ACHN (cell line): ENCODE results near the gene FAM83C.

ENCODE experiments used
- DNase-seq: peaks from one replicate; pipeline ENCODE4 v3.0.0-alpha.2; 2015
- in situ Hi-C: cut with HindIII; loops from 2 replicates; pipeline ENCODE4 v1.10.0; 2017; ENCODE audit warnings: low sequenced_read_pairs, low pct_ligation_motif_present, low pct_unique_long_range_greater_than_20kb

FAM83C gene

DNA sequence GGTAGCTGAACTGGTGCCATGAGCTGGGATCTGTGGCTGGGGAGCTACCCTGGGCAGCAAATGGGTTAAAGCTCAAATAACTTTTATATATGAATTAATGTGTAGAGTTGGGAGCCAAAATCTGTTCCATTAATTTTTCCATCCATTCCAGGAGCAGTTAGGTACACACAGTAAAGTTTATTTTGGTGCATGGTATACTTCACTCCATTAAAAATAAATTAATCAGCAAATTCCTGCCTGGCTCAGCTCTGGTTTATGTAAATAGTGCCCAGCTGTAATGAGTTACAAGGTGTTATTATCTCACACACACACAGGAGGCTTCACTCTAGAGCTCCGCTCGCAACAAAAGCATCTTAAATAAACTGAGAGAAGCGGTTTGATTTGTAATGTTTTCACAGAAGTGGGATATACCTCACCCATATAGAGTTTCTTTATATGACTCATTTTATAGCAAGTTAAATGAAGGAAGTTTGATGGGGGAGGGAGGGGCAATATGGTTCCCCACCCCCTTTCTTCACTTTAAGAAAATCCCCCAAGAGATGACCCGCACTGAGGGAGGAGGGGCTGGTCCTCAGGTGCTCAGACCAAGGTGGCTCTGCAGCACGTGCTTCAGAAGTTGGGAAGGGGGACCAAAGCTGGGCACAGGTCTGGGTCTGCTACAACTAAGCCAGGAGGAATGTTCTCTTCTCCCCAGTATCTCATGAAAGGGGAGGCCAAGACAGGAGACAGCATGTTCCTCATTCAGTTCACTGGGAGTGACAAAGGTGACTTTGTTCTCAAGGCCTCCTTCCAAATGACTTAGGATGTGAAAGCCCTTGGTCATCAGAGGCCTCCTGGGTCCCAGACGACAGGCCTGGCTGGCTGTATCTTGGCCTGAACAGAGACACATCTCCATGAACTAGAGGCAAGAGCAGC, 10.5 kb upstream of the FAM83C start:
- in situ Hi-C loops, result no loop called here

DNA sequence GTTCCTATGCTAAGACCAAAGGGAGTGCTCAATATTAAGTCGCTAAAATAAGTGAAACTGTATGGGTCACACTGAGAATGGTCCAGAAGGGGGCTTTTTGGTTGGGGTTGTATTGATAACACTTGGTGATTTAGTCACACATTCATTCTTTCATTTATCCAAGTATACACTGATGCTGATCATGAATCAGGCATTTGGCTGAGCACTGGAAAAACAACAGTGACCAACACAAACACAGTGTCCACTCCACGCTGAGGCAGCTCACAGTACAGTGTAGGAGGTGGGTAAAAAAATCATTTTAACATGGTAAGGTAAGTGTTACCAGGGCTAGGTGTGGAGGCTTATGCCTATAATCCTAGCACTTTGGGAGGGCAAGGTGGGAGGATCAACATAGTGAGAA, 9.2 kb upstream of the FAM83C start:
- in situ Hi-C loops, result no loop called here
- DNase-seq, result no peak

More for the DNA sequence above, 10.5 kb upstream of the FAM83C start:
- no peak for DNase-seq

DNA sequence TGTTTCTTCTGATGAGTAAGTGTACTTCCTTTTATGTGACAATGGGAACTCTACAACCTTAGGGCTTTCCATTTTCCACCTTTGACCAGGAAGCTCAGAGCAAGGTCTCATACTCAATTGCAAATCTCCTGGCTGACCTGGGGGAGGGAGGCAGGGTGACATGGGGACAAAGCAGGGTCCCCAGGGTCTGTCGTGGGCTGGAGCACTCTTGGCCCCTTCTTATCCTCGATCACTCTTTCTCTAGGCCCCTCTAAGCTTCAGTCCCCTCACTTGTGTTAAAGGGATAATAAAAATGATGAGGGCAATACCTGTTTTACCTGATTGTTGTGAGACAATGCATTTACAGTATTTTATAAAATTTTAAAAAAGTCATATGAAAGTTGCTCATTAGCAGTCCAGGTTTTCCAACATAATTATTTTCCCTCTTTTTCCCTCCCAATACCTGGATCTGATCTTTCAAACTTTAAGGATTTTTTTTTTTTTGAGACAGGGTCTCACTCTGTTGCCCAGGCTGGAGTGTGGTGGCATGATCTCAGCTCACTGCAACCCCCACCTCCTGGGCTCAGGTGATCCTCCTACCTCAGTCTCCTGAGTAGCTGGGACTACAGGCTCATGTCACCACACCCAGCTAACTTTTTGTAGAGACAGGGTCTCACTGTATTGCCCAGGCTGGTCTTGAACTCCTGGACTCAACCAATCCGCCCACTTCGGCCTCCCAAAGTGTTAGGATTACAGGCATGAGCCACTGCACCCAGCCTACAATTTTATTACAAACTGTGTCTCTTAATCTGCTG, 8.4 kb upstream of the FAM83C start:
- in situ Hi-C loops, result no loop called here
- no peak for DNase-seq

DNA sequence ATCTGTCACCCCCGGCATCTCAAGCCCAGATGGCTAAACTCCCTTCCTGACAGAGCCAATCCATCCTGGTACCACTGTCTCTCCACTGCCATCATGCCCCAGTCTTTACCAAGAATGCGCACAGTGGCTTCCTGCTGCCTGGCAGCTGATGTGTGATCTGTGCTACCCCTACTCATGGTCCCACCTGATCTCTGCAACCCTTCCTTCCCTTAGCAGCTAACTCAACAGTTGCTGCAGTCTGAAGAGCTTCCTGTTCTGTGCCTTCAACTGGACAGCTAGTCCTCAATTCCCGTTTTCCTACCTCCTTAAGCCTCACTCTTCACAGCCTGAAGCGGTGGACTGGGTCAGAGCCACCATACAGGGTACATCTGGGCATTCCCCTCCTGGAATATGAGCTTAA, 7.6 kb upstream of the FAM83C start:
- in situ Hi-C loops, result no loop called here
- no peak for DNase-seq

DNA sequence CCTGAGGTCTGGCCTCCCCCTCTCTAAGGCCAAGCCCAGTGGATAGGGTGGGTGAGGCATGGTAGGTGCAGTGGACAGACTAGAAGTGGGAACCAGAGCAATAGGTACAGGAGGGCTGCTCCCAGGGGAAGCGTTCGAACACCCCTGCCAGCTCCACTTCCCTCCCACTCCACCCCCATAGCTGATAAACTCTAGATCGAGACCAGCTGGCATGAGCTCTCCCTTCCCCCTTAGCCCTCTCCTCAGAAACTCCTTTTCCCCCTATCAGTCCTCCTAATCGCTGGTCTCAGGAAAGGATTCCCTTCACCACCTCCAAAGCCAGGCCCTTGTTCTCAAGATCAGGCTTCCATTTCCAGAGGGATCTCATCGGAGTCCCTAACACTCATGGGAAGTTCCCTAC, 6.0 kb upstream of the FAM83C start:
- in situ Hi-C loops, result no loop called here
- no peak for DNase-seq

DNA sequence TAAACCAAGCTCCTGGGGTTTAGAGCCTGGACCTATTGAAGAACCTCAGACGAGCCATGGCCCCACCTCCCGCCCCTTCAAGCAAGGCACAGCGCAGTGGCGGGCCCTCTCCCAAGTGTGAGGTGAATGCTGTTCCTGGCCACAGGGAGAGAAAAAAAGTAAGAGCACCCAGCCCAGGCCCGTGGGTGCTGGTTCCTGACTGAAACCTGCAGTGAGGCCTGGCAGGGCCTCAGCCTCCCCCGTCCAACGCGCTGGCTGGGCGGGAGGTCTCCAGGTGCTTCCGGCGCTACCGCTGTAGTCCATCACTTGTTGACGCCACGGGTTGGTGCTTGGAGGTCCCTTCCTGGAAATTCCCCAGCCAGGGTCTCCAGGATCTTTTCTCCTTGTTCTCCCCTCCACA, 5.5 kb upstream of the FAM83C start:
- in situ Hi-C loops, result no loop called here
- no peak for DNase-seq

DNA sequence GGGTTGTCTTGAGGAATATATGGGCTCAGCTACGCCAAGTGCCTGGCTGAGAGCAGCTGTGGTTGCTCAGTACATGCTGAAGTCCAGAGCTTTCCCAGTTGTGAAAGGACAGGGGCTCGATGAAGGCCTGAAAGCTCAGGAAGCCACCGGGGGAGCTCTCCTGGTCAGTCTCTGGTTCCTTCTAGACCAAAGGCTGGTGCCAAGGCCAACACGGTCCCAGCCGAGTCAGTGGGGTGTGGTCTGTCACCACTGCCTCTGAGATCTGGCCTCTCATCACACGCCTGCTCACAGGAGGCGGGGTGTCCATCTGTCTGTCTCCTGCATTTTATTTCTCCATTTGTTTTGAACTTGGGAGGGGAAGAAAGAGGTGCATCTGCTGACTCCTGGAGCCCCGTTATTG, 4.9 kb upstream of the FAM83C start:
- in situ Hi-C loops, result no loop called here
- DNase-seq, result no peak

DNA sequence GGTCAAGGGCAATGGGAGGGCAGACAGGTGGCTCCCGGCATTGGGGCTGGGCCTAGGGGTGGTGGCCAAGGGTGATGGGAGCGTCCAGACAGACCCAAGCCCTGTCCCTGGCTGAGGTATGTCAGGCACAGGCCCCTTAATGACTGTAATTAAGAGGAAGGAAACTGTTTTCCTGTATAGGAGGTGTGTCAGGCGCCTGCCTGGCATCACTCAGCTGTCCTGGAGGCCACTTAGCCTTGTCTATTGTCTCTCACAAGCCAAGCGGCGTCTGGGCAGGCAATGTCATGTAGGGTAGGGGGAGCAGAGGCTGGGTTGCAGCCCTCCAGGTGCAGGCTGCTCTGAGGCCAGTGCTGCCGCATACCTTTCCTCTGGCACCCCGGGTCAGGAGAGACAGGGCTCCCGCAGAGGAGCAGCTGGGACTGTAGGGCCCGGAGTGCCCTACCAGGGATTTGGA, 3.9 kb upstream of the FAM83C start:
- in situ Hi-C loops, result no loop called here
- no peak for DNase-seq

DNA sequence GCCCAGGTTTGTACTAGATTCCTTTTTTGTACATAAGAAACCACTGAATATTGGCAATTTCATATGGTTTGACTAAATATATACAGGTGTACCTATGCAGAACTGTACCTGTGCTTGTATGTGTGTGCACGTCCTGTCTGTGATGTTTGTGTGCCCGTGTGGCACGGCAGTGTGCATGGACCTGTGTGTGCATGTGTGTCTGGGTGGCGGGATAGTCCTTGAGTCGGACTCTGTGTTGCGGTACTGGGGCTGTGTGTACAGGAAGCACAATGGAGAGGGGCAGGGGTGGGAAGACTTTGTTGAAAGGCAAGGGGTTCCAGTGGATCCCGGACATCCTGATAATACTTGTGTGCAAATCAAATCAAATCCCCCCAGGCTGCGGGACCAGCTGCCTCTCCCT, 3.4 kb upstream of the FAM83C start:
- DNase-seq, result no peak
- in situ Hi-C loops, result no loop called here

DNA sequence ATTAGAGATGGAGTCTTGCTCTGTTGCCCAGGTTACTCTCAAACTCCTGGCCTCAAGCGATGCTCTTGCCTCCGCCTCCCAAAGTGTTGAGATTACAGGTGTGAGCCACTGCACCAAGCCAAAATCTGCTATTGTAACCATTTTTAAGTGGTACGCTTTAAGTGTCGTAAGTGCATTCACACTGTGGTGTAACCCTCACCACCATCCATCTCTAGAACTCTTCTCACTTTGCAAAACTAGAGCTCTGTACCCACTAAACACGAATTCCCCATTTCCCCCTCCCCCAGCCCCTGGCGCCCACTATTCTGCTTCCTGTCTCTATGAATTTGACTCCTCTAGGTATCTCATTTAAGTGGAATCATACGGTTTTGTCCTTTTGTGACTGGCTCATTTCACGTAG, 2.8 kb upstream of the FAM83C start:
- in situ Hi-C loops, result no loop called here
- DNase-seq, result no peak

DNA sequence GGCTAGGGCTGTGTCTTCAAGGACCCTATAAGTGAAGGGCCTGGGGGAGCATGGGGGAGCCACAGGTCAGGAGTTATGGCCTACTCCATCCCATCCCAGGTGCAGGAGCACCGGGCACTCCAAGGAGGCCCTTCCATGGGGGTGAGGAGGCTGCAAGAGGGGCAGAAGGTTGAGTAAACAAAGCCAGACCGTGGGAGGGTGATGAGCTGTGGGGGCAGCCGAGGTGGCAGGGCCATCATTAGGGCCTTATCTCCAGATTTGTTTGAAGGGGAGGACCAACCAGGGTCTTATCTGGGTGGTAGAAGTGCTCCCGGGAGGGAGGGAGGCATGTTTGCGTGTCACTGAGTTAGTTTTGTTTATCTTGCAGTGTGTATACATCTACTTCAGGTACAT, 2.1 kb upstream of the FAM83C start:
- in situ Hi-C loops, result no loop called here
- no peak for DNase-seq

DNA sequence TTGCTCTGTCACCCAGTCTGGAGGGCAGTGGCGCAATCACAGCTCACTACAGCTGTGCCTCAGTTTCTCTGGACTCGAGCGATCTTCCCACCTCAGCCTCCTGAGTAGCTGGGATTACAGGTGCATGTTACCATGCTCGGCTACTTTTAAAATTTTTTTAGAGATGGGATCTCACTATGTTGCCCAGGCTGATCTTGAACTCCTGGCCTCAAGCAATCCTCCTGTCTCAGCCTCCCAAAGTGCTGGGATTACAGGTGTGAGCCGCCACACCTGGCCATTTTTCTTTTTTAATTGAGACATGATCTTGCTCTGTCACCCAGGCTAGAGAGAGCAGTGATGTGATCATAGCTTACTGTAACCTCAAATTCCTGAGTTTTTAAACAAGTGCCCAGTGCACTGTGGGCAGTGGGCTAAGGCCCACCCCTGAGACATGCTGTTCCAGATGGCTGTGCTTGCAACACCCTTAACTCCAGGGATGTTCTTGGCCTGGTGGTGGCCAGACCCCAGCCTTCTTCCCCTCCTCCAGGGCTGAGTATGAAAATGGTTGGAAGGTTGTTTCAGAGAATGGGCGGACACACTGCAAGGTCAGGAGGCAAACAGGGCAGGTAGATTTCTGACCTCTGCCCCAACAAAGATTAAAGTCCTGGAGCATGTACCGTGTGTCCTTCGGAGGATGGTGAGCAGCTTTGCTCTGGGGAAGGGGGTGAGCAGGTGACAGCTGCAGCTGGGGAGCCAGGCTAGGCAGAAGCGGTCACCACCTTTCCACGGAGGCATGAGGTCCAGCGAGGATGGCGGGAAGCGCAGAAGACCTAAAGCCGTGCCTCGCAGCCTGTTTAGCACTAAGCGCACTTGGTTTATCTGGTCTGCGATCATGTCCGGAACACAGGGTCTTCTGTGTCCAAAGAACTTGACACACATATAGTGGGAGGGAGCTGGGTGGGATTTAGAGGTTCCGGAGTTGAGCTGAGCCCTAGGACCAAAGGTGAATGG, 1.4 kb upstream of the FAM83C start:
- in situ Hi-C loops, result no loop called here
- no peak for DNase-seq

DNA sequence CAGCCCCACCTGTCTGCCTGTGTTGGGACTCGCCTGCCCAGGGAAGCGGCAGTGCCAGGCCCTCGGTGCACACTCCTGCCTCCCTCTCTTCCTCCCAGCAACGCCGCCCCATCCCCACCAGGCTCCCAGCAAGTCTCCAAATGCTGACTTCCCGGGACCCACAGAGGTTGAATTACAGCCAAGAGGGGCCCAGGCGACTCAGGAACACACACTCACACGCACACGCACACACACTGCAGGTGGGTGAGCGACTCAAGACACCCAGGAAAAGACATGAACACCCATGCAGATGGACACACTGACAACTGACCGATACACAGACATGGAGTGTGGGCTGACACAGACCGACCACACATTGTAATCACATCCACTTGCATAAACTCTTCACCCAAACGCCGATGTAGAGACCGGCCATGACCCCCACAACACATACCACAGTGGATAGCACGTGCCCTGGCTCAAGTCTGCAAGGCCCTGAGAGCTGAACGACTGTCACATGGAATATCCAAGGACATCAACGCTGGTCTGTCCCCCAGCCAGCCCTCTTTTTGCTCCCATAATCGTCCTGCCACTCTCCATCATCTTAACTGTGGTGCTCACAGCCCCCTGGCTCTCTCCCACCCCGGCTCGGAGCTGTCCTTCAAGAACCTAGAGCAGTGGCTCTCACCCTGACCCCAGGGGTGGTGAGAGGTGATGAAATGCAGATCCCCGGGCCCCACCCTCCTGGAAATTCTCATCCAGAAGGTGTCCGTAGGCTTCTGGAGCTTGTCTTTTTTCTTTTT, 470 bp upstream of the FAM83C start:
- in situ Hi-C loops, result no loop called here
- DNase-seq, result no peak

DNA sequence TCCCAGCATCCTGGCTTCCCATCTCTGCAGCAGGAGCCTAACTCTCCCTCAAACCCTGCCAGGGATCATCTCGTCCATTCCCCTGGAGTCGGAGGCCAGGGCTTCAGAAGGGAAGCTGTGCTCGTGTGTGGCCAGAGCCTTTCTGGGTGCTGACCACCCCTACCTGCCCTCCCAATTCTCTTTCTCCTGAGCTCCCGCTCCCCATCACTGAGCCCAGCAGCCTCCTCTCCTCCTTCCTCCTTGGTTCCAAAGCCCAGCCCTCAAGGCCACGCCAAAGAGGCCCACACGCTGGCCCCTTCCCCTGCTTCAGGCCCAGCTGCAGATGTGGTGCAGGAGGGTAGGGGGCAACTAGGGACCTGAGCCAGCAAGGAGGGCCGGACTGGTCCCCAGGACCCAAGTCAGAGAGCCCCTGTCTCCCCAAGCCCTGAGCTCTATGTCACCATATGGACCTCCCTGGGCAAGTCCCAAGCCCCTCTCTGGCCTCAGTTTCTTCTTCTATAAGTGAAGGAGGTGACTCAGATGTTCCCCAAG, 1.3 kb downstream of the FAM83C start:
- in situ Hi-C loops, result no loop called here

DNA sequence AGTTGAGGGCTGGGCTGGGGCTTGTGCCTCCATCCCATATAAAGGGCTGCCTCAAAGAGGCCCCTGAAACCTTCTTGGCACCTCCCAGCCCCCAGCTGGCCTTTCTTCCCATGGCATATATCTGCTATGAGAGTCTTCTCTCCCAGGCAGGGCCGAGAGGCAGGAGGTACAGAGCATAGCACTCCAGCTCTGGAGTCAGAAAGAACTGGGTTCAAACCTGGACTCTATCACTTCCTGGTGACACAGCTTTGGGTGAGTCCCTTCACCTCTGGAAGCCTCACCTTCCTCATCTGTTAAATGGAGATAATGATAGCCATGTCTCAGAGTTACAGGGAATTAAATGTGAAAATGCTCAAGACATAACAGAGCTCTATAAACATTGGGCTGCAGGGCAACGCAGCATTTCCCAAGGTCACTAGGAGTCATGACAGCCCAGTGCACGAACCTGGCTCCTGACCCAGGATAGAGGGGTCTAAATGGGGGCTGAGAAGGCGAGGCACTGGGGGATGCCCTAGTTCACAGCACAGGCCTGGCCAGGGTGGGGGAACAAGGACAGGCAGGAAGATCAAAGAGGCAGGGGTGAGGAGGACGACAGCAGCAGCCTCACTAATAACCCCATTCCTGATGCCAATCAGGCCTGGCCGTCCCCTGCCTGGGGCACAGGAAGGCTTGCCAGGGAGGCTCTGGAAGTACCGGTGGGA, 1.9 kb downstream of the FAM83C start:
- no peak for DNase-seq
- in situ Hi-C loops, result no loop called here

More for the DNA sequence above, 1.3 kb downstream of the FAM83C start:
- DNase-seq, result no peak

DNA sequence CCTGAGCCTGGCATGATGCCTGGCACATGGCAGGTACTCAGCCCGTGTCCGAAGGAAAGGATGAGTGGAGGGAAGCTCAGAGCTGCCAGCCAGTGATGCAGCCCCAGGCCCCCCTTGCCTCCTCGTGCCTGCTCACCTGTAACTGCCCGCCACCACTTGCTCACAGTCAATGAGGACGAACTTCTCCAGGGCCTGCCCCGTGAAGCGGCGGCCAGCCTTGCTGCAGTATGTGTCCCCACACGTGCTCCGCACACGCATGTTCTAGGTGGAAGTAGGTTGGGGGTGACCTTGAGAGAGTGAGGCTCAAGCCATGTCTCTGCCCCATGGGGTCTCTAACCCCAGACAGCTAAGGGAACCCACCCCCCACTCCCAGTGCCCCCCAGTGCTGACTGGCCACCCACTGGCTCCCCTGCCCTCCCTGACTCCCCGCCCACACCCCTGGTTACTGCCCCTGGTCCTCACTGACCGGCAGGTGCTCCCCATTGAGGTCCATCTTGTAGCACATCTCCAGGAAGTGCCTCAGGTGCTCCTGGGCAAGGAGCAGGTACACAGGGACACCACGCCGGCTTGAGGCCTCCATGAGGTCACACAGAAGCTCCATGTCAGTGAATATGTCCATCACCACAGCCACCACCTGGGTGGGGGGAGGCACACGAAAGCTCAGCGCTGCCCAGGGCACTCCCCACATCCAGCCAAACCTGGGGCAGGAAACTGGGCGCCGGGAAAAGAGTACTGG, 3.7 kb downstream of the FAM83C start:
- in situ Hi-C loops, result no loop called here
- no peak for DNase-seq
